ENCODE data around the gene CHN2. TPM values are rescaled to one million over a fixed set of nuclear protein-coding genes. Genes with fewer than 3 reads are reported as not detected.
"Not testable (repeated sequence)": the region's sequence is repeated elsewhere in the genome, so short reads cannot be mapped to it uniquely, and the experiment has no call there.

Gene CHN2
- polyA plus RNA-seq, 1 of the 3 experiments (the other 2 are of a cell fraction) = 0.02 TPM

DNA sequence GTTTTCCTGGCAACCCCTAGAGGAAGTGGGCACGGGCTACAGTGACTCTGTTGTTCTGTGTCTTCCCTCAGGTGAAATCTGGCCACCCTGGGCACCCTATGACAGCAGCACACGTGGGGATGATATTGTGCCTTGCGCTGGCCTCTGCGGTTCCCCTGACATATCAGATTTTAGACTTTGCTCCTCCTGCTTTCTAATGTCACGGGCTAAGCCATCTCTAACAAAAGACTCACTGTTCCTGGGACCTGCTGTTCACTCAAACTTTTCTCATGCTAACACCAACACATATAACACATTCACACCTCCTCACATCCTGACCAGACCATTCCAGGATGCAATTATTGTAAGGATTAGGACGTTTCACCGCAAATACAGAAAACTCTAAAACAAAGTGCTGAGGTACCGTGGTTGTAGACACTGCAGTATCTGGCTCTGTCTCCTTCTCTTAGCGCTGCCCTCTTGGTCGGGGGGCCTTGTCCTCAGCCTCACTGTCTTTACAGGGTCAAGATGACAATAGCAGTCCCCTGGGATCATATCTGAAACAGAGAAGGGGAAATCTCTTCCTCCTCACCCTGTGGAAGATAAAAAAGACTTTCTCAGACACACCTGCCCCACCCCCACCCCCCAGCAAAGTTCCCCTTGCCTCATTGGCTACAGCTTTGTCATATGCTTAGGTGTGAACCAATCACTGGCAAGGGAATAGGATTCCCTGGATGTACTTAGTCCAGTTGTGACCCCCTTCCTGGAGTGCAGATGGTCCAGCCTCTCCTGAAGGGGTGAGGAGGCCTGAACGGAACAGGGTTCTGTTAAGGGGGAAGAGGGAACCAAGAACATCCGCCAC is 14.1 kb downstream of the CHN2 start:
- Histone ChIP-seq H3K36me3 (replicated peaks in 1 of 2; ENCODE audit: control insufficient read depth in 1 of 2, insufficient read depth in 2 of 2, low read length in 1 of 2) (no peaks in the 10 kb centered on the region), H3K79me2 (ENCODE audit: insufficient read depth) (no peaks in the 10 kb centered on the region), H3K9me2 (no peaks in the 10 kb centered on the region), H3K4me1 (ENCODE audit: control insufficient read depth in 1 of 2, insufficient read depth in 2 of 2, low read depth in 1 of 2, low read length in 1 of 2) (no peaks in the 10 kb centered on the region), H3K27me3 (ENCODE audit: insufficient read depth) (no peaks in the 10 kb centered on the region), H3K9me3 (no peaks in the 10 kb centered on the region), H4K20me1 (ENCODE audit: insufficient read depth) (no peaks in the 10 kb centered on the region), H3K4me3 (ENCODE audit: low read depth in 2 of 2, low read length in 1 of 2) (no peak overlapping the region), H3F3A (replicated peaks; ENCODE audit: insufficient read depth) (no peaks in the 10 kb centered on the region), H2AFZ (ENCODE audit: low read depth) (no peak overlapping the region), H3K4me2 (no peak overlapping the region), H3K27ac (ENCODE audit: low read depth in 2 of 2, low read length in 1 of 2) (no peak overlapping the region), H3K9ac (no peak overlapping the region)
- 66% methylated on average over 12 of the region's 12 CpGs for WGBS (ENCODE audit: low lambda C conversion rate)
- no peak for DNase-seq
- TF ChIP-seq GATA2 (CRISPR knock-in tag; IDR thresholded peaks at IDR 0.05) (no peak), USF1 (IDR thresholded peaks at IDR 0.05; ENCODE audit: borderline replicate concordance, low read depth) (no peak), SMC3 (IDR thresholded peaks at IDR 0.05; ENCODE audit: low read depth, low read length) (no peak), RFX5 (IDR thresholded peaks at IDR 0.05; ENCODE audit: low read length) (no peak), ELF1 (IDR thresholded peaks at IDR 0.05) (no peak), EZH2phosphoT487 (IDR thresholded peaks at IDR 0.05; ENCODE audit: borderline replicate concordance, low read depth) (no peak), NRF1 (IDR thresholded peaks at IDR 0.05; ENCODE audit: low read depth, low read length) (no peak), YY1 (IDR thresholded peaks at IDR 0.05; ENCODE audit: low read depth) (no peak), FOXM1 (IDR thresholded peaks at IDR 0.05; ENCODE audit: low read depth) (no peak), TEAD4 (IDR thresholded peaks at IDR 0.05; ENCODE audit: borderline replicate concordance, insufficient read depth) (no peak)
- TF ChIP-seq, protein P1, sequence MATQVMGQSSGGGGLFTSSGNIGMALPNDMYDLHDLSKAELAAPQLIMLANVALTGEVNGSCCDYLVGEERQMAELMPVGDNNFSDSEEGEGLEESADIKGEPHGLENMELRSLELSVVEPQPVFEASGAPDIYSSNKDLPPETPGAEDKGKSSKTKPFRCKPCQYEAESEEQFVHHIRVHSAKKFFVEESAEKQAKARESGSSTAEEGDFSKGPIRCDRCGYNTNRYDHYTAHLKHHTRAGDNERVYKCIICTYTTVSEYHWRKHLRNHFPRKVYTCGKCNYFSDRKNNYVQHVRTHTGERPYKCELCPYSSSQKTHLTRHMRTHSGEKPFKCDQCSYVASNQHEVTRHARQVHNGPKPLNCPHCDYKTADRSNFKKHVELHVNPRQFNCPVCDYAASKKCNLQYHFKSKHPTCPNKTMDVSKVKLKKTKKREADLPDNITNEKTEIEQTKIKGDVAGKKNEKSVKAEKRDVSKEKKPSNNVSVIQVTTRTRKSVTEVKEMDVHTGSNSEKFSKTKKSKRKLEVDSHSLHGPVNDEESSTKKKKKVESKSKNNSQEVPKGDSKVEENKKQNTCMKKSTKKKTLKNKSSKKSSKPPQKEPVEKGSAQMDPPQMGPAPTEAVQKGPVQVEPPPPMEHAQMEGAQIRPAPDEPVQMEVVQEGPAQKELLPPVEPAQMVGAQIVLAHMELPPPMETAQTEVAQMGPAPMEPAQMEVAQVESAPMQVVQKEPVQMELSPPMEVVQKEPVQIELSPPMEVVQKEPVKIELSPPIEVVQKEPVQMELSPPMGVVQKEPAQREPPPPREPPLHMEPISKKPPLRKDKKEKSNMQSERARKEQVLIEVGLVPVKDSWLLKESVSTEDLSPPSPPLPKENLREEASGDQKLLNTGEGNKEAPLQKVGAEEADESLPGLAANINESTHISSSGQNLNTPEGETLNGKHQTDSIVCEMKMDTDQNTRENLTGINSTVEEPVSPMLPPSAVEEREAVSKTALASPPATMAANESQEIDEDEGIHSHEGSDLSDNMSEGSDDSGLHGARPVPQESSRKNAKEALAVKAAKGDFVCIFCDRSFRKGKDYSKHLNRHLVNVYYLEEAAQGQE (IDR thresholded peaks at IDR 0.05; ENCODE audit: low read depth, low read length) = no peak
- ChIA-PET CTCF (interaction anchor here (0.6 to 3.4 kb wide), 2 partner anchors 19 to 63 kb away, joined by 3 to 21 read pairs; partner anchors contain the start of gene CPVL), POLR2A (no interaction called here)

GRCh38 chr7:29209745-29210144 is 15.2 kb downstream of the CHN2 start:
- Histone ChIP-seq H3K36me3 (replicated peaks in 1 of 2; ENCODE audit: control insufficient read depth in 1 of 2, insufficient read depth in 2 of 2, low read length in 1 of 2) (no peaks in the 10 kb centered on the region), H3K4me1 (ENCODE audit: control insufficient read depth in 1 of 2, insufficient read depth in 2 of 2, low read depth in 1 of 2, low read length in 1 of 2) (no peaks in the 10 kb centered on the region)
- WGBS (ENCODE audit: low lambda C conversion rate) = 61% methylated on average over 3 of the region's 3 CpGs

DNA sequence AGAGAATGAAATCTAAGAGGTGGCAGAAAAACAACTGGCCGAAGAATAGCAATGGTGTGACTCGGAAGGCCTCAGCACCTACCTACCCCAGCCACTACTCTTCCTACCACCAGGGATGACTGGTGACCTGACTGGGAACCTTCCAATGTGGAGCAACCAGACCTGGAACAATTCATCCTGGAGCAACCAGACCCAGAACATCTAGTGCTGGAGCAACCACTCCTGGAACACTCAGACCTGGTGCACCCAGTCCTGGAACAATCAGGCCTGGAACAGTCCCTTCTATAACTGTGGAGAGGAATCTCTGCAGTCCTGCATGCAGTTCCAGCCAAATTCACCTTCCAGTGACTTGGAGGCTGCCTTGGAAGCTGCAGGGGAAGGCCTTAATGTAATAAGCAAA is 18.2 kb downstream of the CHN2 start:
- WGBS (ENCODE audit: low lambda C conversion rate) = 67% methylated on average over 2 of the region's 2 CpGs
- H3K9me2 ChIP-seq; H3K4me3 ChIP-seq (ENCODE audit: low read depth in 2 of 2, low read length in 1 of 2); POLR2A ChIA-PET; H2AFZ ChIP-seq (ENCODE audit: low read depth); H3K36me3 ChIP-seq (replicated peaks in 1 of 2; ENCODE audit: control insufficient read depth in 1 of 2, insufficient read depth in 2 of 2, low read length in 1 of 2); H3K9ac ChIP-seq; H3K4me2 ChIP-seq; H3K9me3 ChIP-seq; H4K20me1 ChIP-seq (ENCODE audit: insufficient read depth); H3K4me1 ChIP-seq (ENCODE audit: control insufficient read depth in 1 of 2, insufficient read depth in 2 of 2, low read depth in 1 of 2, low read length in 1 of 2); H3K79me2 ChIP-seq (ENCODE audit: insufficient read depth); H3K27ac ChIP-seq (ENCODE audit: low read depth in 2 of 2, low read length in 1 of 2); DNase-seq; H3K27me3 ChIP-seq (ENCODE audit: insufficient read depth); H3F3A ChIP-seq (replicated peaks; ENCODE audit: insufficient read depth): not testable (repeated sequence)
- CTCF ChIA-PET = interaction anchor here (1.0 to 2.7 kb wide), 3 partner anchors 15 to 23 kb away, joined by 3 to 10 read pairs (median 4); no protein-coding TSS in a partner anchor

More at GRCh38 chr7:29209745-29210144, 15.2 kb downstream of the CHN2 start:
- ChIA-PET CTCF (interaction anchor here (3.4 kb wide), 1 partner anchor 20 kb away, joined by 21 read pairs; no protein-coding TSS in a partner anchor), POLR2A (no interaction called here)
- Histone ChIP-seq H3K9me2 (no peaks in the 10 kb centered on the region), H3F3A (replicated peaks; ENCODE audit: insufficient read depth) (no peaks in the 10 kb centered on the region), H3K4me3 (ENCODE audit: low read depth in 2 of 2, low read length in 1 of 2) (no peak overlapping the region), H3K4me2 (no peak overlapping the region), H3K9me3 (no peaks in the 10 kb centered on the region), H4K20me1 (ENCODE audit: insufficient read depth) (no peaks in the 10 kb centered on the region), H3K9ac (no peak overlapping the region), H3K27me3 (ENCODE audit: insufficient read depth) (no peaks in the 10 kb centered on the region), H3K27ac (ENCODE audit: low read depth in 2 of 2, low read length in 1 of 2) (no peak overlapping the region), H3K79me2 (ENCODE audit: insufficient read depth) (no peaks in the 10 kb centered on the region), H2AFZ (ENCODE audit: low read depth) (no peak overlapping the region)
- no peak for DNase-seq
- TF ChIP-seq RAD21 (IDR thresholded peaks at IDR 0.05; ENCODE audit: low read length) = no peak
- TF ChIP-seq YY1 (IDR thresholded peaks at IDR 0.05; ENCODE audit: low read depth) = no peak
